ENCODE results near the gene C11orf52. TPM values are rescaled to one million over a fixed set of nuclear protein-coding genes. Genes with fewer than 3 reads are reported as not detected.

C11orf52 gene
- total and polyA plus RNA-seq, 4 donors = 4.2 to 10.9 (median 7.4) TPM

GRCh38 chr11:111937844-111938243 lies 19.1 kb downstream of the C11orf52 start:
- Histone ChIP-seq H3K27ac (ENCODE audit: low read depth in 1 of 2, low read length in 2 of 2) (peak overlapping the region; percentile 74 to 85), H3K4me1 (ENCODE audit: control insufficient read depth in 4 of 4, insufficient read depth in 4 of 4, low read length in 3 of 4) (peaks cover 10 to 45% (median 34%) of the 10 kb centered on the region in 4 donors), H3K9ac (ENCODE audit: low read depth in 1 of 2, low read length in 2 of 2) (no peak overlapping the region), H3K36me3 (ENCODE audit: control insufficient read depth in 4 of 4, insufficient read depth in 3 of 4, low read depth in 1 of 4, low read length in 3 of 4) (no peaks in the 10 kb centered on the region), H3K9me3 (ENCODE audit: control insufficient read depth in 4 of 4, low read length in 3 of 4) (no peaks in the 10 kb centered on the region), H3K27me3 (ENCODE audit: control insufficient read depth in 4 of 4, insufficient read depth in 4 of 4, low read length in 3 of 4) (no peaks in the 10 kb centered on the region), H3K4me3 (ENCODE audit: low read depth in 1 of 3, low read length in 3 of 3) (no peak overlapping the region)
- no peak for TF ChIP-seq GABPA (IDR thresholded peaks at IDR 0.05 in 1 of 2, conservative IDR thresholded peaks at IDR 0.05 in 1 of 2)
- TF ChIP-seq, protein P1, sequence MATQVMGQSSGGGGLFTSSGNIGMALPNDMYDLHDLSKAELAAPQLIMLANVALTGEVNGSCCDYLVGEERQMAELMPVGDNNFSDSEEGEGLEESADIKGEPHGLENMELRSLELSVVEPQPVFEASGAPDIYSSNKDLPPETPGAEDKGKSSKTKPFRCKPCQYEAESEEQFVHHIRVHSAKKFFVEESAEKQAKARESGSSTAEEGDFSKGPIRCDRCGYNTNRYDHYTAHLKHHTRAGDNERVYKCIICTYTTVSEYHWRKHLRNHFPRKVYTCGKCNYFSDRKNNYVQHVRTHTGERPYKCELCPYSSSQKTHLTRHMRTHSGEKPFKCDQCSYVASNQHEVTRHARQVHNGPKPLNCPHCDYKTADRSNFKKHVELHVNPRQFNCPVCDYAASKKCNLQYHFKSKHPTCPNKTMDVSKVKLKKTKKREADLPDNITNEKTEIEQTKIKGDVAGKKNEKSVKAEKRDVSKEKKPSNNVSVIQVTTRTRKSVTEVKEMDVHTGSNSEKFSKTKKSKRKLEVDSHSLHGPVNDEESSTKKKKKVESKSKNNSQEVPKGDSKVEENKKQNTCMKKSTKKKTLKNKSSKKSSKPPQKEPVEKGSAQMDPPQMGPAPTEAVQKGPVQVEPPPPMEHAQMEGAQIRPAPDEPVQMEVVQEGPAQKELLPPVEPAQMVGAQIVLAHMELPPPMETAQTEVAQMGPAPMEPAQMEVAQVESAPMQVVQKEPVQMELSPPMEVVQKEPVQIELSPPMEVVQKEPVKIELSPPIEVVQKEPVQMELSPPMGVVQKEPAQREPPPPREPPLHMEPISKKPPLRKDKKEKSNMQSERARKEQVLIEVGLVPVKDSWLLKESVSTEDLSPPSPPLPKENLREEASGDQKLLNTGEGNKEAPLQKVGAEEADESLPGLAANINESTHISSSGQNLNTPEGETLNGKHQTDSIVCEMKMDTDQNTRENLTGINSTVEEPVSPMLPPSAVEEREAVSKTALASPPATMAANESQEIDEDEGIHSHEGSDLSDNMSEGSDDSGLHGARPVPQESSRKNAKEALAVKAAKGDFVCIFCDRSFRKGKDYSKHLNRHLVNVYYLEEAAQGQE (IDR thresholded peaks at IDR 0.05) = no peak
- TF ChIP-seq, protein P2, sequence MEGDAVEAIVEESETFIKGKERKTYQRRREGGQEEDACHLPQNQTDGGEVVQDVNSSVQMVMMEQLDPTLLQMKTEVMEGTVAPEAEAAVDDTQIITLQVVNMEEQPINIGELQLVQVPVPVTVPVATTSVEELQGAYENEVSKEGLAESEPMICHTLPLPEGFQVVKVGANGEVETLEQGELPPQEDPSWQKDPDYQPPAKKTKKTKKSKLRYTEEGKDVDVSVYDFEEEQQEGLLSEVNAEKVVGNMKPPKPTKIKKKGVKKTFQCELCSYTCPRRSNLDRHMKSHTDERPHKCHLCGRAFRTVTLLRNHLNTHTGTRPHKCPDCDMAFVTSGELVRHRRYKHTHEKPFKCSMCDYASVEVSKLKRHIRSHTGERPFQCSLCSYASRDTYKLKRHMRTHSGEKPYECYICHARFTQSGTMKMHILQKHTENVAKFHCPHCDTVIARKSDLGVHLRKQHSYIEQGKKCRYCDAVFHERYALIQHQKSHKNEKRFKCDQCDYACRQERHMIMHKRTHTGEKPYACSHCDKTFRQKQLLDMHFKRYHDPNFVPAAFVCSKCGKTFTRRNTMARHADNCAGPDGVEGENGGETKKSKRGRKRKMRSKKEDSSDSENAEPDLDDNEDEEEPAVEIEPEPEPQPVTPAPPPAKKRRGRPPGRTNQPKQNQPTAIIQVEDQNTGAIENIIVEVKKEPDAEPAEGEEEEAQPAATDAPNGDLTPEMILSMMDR (IDR thresholded peaks at IDR 0.05; ENCODE audit: low read depth, low read length, missing input control) = no peak
- TF ChIP-seq EGR1 (IDR thresholded peaks at IDR 0.05; ENCODE audit: low read depth in 2 of 2) = no peak
- TF ChIP-seq NR2F2 (IDR thresholded peaks at IDR 0.05) = no peak
- no peak for TF ChIP-seq JUND (IDR thresholded peaks at IDR 0.05)
- no peak for TF ChIP-seq RXRA (IDR thresholded peaks at IDR 0.05)
- TF ChIP-seq ZBTB33 (IDR thresholded peaks at IDR 0.05) = no peak
- TF ChIP-seq HNF4G (IDR thresholded peaks at IDR 0.05) = no peak
- TF ChIP-seq FOXA2 (IDR thresholded peaks at IDR 0.05) = no peak
- no peak for TF ChIP-seq MAX (IDR thresholded peaks at IDR 0.05)
- DNase-seq (ENCODE audit: low spot score) = no peak
- WGBS = 76% methylated on average over 7 of the region's 7 CpGs

GRCh38 chr11:111938687-111939160 lies 20.0 kb downstream of the C11orf52 start:
- no peak for DNase-seq (ENCODE audit: low spot score)
- Histone ChIP-seq H3K9me3 (ENCODE audit: control insufficient read depth in 4 of 4, low read length in 3 of 4) (no peaks in the 10 kb centered on the region), H3K36me3 (ENCODE audit: control insufficient read depth in 4 of 4, insufficient read depth in 3 of 4, low read depth in 1 of 4, low read length in 3 of 4) (no peaks in the 10 kb centered on the region), H3K27me3 (ENCODE audit: control insufficient read depth in 4 of 4, insufficient read depth in 4 of 4, low read length in 3 of 4) (no peaks in the 10 kb centered on the region), H3K9ac (ENCODE audit: low read depth in 1 of 2, low read length in 2 of 2) (no peak overlapping the region), H3K27ac (ENCODE audit: low read depth in 1 of 2, low read length in 2 of 2) (no peak overlapping the region), H3K4me3 (ENCODE audit: low read depth in 1 of 3, low read length in 3 of 3) (no peak overlapping the region), H3K4me1 (ENCODE audit: control insufficient read depth in 4 of 4, insufficient read depth in 4 of 4, low read length in 3 of 4) (peaks cover 10 to 41% (median 30%) of the 10 kb centered on the region in 4 donors)
- TF ChIP-seq, protein P1 (IDR thresholded peaks at IDR 0.05) = no peak
- TF ChIP-seq NR2F2 (IDR thresholded peaks at IDR 0.05) (no peak), FOXA2 (IDR thresholded peaks at IDR 0.05) (no peak)
- 57% methylated on average over 7 of the region's 7 CpGs for WGBS
